Measurements from ENCODE around the gene PRDM4.

- TF ChIP-seq CTCF (IDR thresholded peaks at IDR 0.05; ENCODE audit: borderline replicate concordance, extremely low read depth, low read length, poor library complexity, severe bottlenecking) (no peak), EZH2 (IDR thresholded peaks at IDR 0.05; ENCODE audit: borderline replicate concordance, low read depth, low read length, severe bottlenecking) (no peak)
Observed at GRCh38 chr12:107748472-107748871, 12.5 kb downstream of the PRDM4 start.

Measured in DND-41 (cell line).